Upper lobe of right lung (tissue), 1 donor: Measurements from ENCODE around the gene ABCG5. TPM values are rescaled to one million over a fixed set of nuclear protein-coding genes. Genes with fewer than 3 reads are reported as not detected.
A peak's percentile ranks its signal among the peaks of the same experiment; 100 is the strongest.

ENCODE experiments used
- ATAC-seq: fragments of 200-7000 bp; cut with Tn5 transposase; one replicate; pipeline ENCODE4 v1.9.1; 2020; ENCODE audit warnings: mild to moderate bottlenecking, moderate library complexity
- DNase-seq: peaks from one replicate; pipeline ENCODE4 v3.0.0-alpha.2; 2020
- H3K27ac ChIP-seq: fragments of 200-600 bp; one replicate; pipeline ENCODE4 v1.8.0; 2022
- H3K27me3 ChIP-seq: fragments of 200-600 bp; one replicate; pipeline ENCODE4 v1.8.0; 2022; ENCODE audit warnings: mild to moderate bottlenecking
- H3K36me3 ChIP-seq: fragments of 200-600 bp; one replicate; pipeline ENCODE4 v1.8.0; 2022
- H3K4me1 ChIP-seq: fragments of 200-600 bp; one replicate; pipeline ENCODE4 v1.8.0; 2022
- H3K4me3 ChIP-seq: fragments of 200-600 bp; one replicate; pipeline ENCODE4 v1.8.0; 2022; ENCODE audit warnings: mild to moderate bottlenecking
- H3K9me3 ChIP-seq: fragments of 200-600 bp; one replicate; pipeline ENCODE4 v1.8.0; 2022
- CTCF ChIP-seq: fragments of 200-600 bp; IDR thresholded peaks from one replicate; pipeline ENCODE4 v1.8.0; 2022; ENCODE audit warnings: antibody characterized with exemption
- intact Hi-C: fragments of 100-400 bp; cut with DNase I; formaldehyde crosslinking; loops from one replicate; pipeline ENCODE4 v1.11.0; 2022
- total RNA-seq: library from RNA; stranded (reverse); fragmentation: NEBNext Ultra II Directional; extraction: Animal tissue kit (Norgen Biotek cat#: 25700); gene quantifications from one replicate; pipeline ENCODE4 v1.2.1, GENCODE V29; 2021
- donor health status: DM: no; HTN: yes; CAD: no; lungs with severe emphysema.

The ABCG5 gene
- total RNA-seq, 1 donor from 2014 or later = not detected

GRCh38 chr2:43791035-43791765, 47.4 kb downstream of the ABCG5 start:
- no peak for DNase-seq
- Histone ChIP-seq H3K27me3 (no peaks in the 10 kb centered on the region), H3K27ac (peak overlapping the region; percentile 53), H3K4me3 (no peak overlapping the region), H3K4me1 (no peaks in the 10 kb centered on the region), H3K9me3 (no peaks in the 10 kb centered on the region), H3K36me3 (peaks cover 29% of the 10 kb centered on the region)
- intact Hi-C loops = no loop called here
- TF ChIP-seq CTCF = no peak
- ATAC-seq = no peak

- intact Hi-C loops = no loop called here
- Histone ChIP-seq H3K4me1 (no peaks in the 10 kb centered on the region), H3K9me3 (no peaks in the 10 kb centered on the region), H3K4me3 (no peak overlapping the region), H3K27me3 (no peaks in the 10 kb centered on the region), H3K27ac (no peak overlapping the region), H3K36me3 (peaks cover 23% of the 10 kb centered on the region)
- no peak for ATAC-seq
- DNase-seq = no peak
- no peak for TF ChIP-seq CTCF
These were observed 48.5 kb downstream of the ABCG5 start for GRCh38 chr2:43790147-43790546.

- intact Hi-C loops = no loop called here
- ATAC-seq (no peak), DNase-seq (no peak)
- peaks cover 28% of the 10 kb centered on the region for H3K36me3 ChIP-seq
- no peaks in the 10 kb centered on the region for H3K4me1 ChIP-seq
- H3K9me3 ChIP-seq = no peaks in the 10 kb centered on the region
- TF ChIP-seq CTCF = no peak
- H3K27me3 ChIP-seq = no peaks in the 10 kb centered on the region
- H3K4me3 ChIP-seq = no peak overlapping the region
- no peak overlapping the region for H3K27ac ChIP-seq
These were observed 50.0 kb downstream of the ABCG5 start for GRCh38 chr2:43788646-43789045.

GRCh38 chr2:43787895-43788294, 50.7 kb downstream of the ABCG5 start:
- intact Hi-C loops = no loop called here
- TF ChIP-seq CTCF = no peak
- H3K9me3 ChIP-seq = no peaks in the 10 kb centered on the region
- ATAC-seq = no peak
- H3K27ac ChIP-seq = no peak overlapping the region
- H3K4me1 ChIP-seq = no peaks in the 10 kb centered on the region
- peaks cover 28% of the 10 kb centered on the region for H3K36me3 ChIP-seq
- no peak for DNase-seq
- H3K27me3 ChIP-seq = no peaks in the 10 kb centered on the region
- H3K4me3 ChIP-seq = no peak overlapping the region

- no peak overlapping the region for H3K4me3 ChIP-seq
- ATAC-seq = no peak
- intact Hi-C loops = no loop called here
These were observed 60.4 kb downstream of the ABCG5 start for GRCh38 chr2:43778233-43778632.

More at GRCh38 chr2:43778233-43778632, 60.4 kb downstream of the ABCG5 start:
- no peak overlapping the region for H3K27ac ChIP-seq
- no peak for TF ChIP-seq CTCF
- no peaks in the 10 kb centered on the region for H3K4me1 ChIP-seq
- H3K9me3 ChIP-seq = no peaks in the 10 kb centered on the region
- DNase-seq = no peak
- no peaks in the 10 kb centered on the region for H3K36me3 ChIP-seq
- no peaks in the 10 kb centered on the region for H3K27me3 ChIP-seq
